H9 (cell line): ENCODE results near the gene DSCAM. TPM values are rescaled to one million over a fixed set of nuclear protein-coding genes. Genes with fewer than 3 reads are reported as not detected.

Source experiments
- DNase-seq: peaks from one replicate; pipeline ENCODE4 v3.0.0-alpha.2; 2017
- H2AFZ ChIP-seq: one replicate; pipeline ENCODE4 v1.6.1; 2013; ENCODE audit warnings: mild to moderate bottlenecking, low read length, control low read depth, moderate library complexity
- H2AK5ac ChIP-seq: 2 replicates; pipeline ENCODE4 v1.6.1; 2013; ENCODE audit warnings: low read length, control low read depth, mixed read lengths; ENCODE audit not compliant: insufficient read length
- H2BK120ac ChIP-seq: one replicate; pipeline ENCODE4 v1.6.1; 2013; ENCODE audit warnings: low read depth, mild to moderate bottlenecking, low read length, control low read depth, inconsistent platforms; ENCODE audit not compliant: poor library complexity, severe bottlenecking
- H2BK12ac ChIP-seq: 2 replicates; pipeline ENCODE4 v1.6.1; 2013; ENCODE audit warnings: low read length, control low read depth, mixed read lengths, low read depth; ENCODE audit not compliant: insufficient read length
- H2BK15ac ChIP-seq: 2 replicates; pipeline ENCODE4 v1.6.1; 2013; ENCODE audit warnings: low read depth, low read length, control low read depth
- H2BK20ac ChIP-seq: one replicate; pipeline ENCODE4 v1.6.1; 2013; ENCODE audit warnings: low read depth, mild to moderate bottlenecking, low read length, control low read depth, inconsistent platforms; ENCODE audit not compliant: poor library complexity, severe bottlenecking
- H2BK5ac ChIP-seq: 2 replicates; pipeline ENCODE4 v1.6.1; 2013; ENCODE audit warnings: low read length, control low read depth, mixed read lengths; ENCODE audit not compliant: insufficient read length
- H3K14ac ChIP-seq: 2 replicates; pipeline ENCODE4 v1.6.1; 2013; ENCODE audit warnings: low read length, control low read depth; ENCODE audit not compliant: insufficient read depth
- H3K18ac ChIP-seq: 2 replicates; pipeline ENCODE4 v1.6.1; 2013; ENCODE audit warnings: low read depth, mild to moderate bottlenecking, mixed read lengths, low read length, control low read depth; ENCODE audit not compliant: insufficient read length
- H3K23ac ChIP-seq: 2 replicates; pipeline ENCODE4 v1.6.1; 2013; ENCODE audit warnings: low read length, control low read depth, mixed read lengths, low read depth; ENCODE audit not compliant: insufficient read length
- H3K23me2 ChIP-seq: 2 replicates; pipeline ENCODE4 v1.6.1; 2013; ENCODE audit warnings: low read depth, mild to moderate bottlenecking, mixed read lengths, low read length, control low read depth; ENCODE audit not compliant: insufficient read length, poor library complexity, severe bottlenecking
- H3K27ac ChIP-seq: 2 replicates; pipeline ENCODE4 v1.5.1; 2013; ENCODE audit warnings: low read length, control low read depth, mixed read lengths, low read depth; ENCODE audit not compliant: insufficient read length
- H3K27me3 ChIP-seq: 2 replicates; pipeline ENCODE4 v1.6.1; 2013; ENCODE audit warnings: low read length, control low read depth, inconsistent platforms; ENCODE audit not compliant: insufficient read depth
- H3K4ac ChIP-seq: 2 replicates; pipeline ENCODE4 v1.6.1; 2013; ENCODE audit warnings: low read depth, mild to moderate bottlenecking, control low read depth, inconsistent platforms, low read length, moderate library complexity
- H3K4me1 ChIP-seq: 2 replicates; pipeline ENCODE4 v1.6.1; 2013; ENCODE audit warnings: low read length, control low read depth, inconsistent platforms; ENCODE audit not compliant: insufficient read depth
- H3K4me2 ChIP-seq: 2 replicates; pipeline ENCODE4 v1.6.1; 2013; ENCODE audit warnings: low read length, control low read depth, mixed read lengths; ENCODE audit not compliant: insufficient read length, insufficient read depth
- H3K56ac ChIP-seq: 2 replicates; pipeline ENCODE4 v1.6.1; 2013; ENCODE audit warnings: low read depth, mild to moderate bottlenecking, mixed read lengths, low read length, control low read depth; ENCODE audit not compliant: insufficient read length
- H3K79me1 ChIP-seq: 2 replicates; pipeline ENCODE4 v1.6.1; 2013; ENCODE audit warnings: low read depth, mild to moderate bottlenecking, moderate library complexity, low read length, control low read depth, inconsistent platforms; ENCODE audit not compliant: insufficient read depth, poor library complexity, severe bottlenecking
- H3K79me2 ChIP-seq: 2 replicates; pipeline ENCODE4 v1.6.1; 2013; ENCODE audit warnings: low read length, control low read depth, inconsistent platforms; ENCODE audit not compliant: insufficient read depth
- H3K9ac ChIP-seq: 2 replicates; pipeline ENCODE4 v1.6.1; 2013; ENCODE audit warnings: low read length, control low read depth, mixed read lengths; ENCODE audit not compliant: insufficient read length; ENCODE audit errors: extremely low read depth
- H3K9me3 ChIP-seq: one replicate; pipeline ENCODE4 v1.6.1; 2013; ENCODE audit warnings: low read depth, low read length, inconsistent platforms; ENCODE audit not compliant: control insufficient read depth
- H3T11ph ChIP-seq: one replicate; pipeline ENCODE4 v1.6.1; 2013; ENCODE audit warnings: mild to moderate bottlenecking, low read length, control low read depth, inconsistent platforms
- H4K20me1 ChIP-seq: one replicate; pipeline ENCODE4 v1.6.1; 2013; ENCODE audit not compliant: control insufficient read depth, insufficient read length, insufficient read depth
- H4K5ac ChIP-seq: 2 replicates; pipeline ENCODE4 v1.6.1; 2013; ENCODE audit warnings: low read depth, mild to moderate bottlenecking, mixed read lengths, low read length, control low read depth; ENCODE audit not compliant: insufficient read length
- H4K8ac ChIP-seq: replicated peaks from 2 replicates; pipeline ENCODE4 v1.6.1; 2013; ENCODE audit warnings: low read length, control low read depth, mixed read lengths, low read depth; ENCODE audit not compliant: insufficient read length
- H4K91ac ChIP-seq: 2 replicates; pipeline ENCODE4 v1.6.1; 2013; ENCODE audit warnings: low read depth, mild to moderate bottlenecking, moderate library complexity, mixed read lengths, low read length, control low read depth; ENCODE audit not compliant: insufficient read length
- H3K27ac Mint-ChIP-seq, 3 experiments: 2 replicates in 2 of 3; 3 replicates in 1 of 3; pipeline ENCODE4 v1.8.0; 2020 to 2021; ENCODE audit warnings: mixed read lengths in 3 of 3, mild to moderate bottlenecking in 1 of 3, moderate library complexity in 1 of 3
- H3K27me3 Mint-ChIP-seq: 2 replicates; pipeline ENCODE4 v1.8.0; 2021; ENCODE audit warnings: low read depth, mild to moderate bottlenecking, moderate library complexity, mixed read lengths
- H3K36me3 Mint-ChIP-seq, 3 experiments: 2 replicates in 2 of 3; 3 replicates in 1 of 3; pipeline ENCODE4 v1.8.0; 2020 to 2021; ENCODE audit warnings: low read depth in 3 of 3, mixed read lengths in 3 of 3; ENCODE audit not compliant: insufficient read depth in 1 of 3
- H3K4me1 Mint-ChIP-seq, 2 experiments: 2 replicates each; pipeline ENCODE4 v1.8.0; 2020; ENCODE audit warnings: mixed read lengths in 2 of 2
- H3K4me3 Mint-ChIP-seq, 2 experiments: 2 replicates in 1 of 2; 3 replicates in 1 of 2; pipeline ENCODE4 v1.8.0; 2020 to 2021; ENCODE audit warnings: mild to moderate bottlenecking in 2 of 2, mixed read lengths in 2 of 2, moderate library complexity in 1 of 2
- H3K9me3 Mint-ChIP-seq, 2 experiments: 2 replicates in 1 of 2; 3 replicates in 1 of 2; pipeline ENCODE4 v1.8.0; 2020; ENCODE audit warnings: mild to moderate bottlenecking in 2 of 2, mixed read lengths in 2 of 2, moderate library complexity in 1 of 2
- WGBS: extraction: QIAGEN DNeasy Blood & Tissue Kit; methylation state at CpG from one replicate; pipeline ENCODE4 v1.1.7; 2013; ENCODE audit warnings: missing lambda C conversion rate, low lambda C conversion rate, mixed read lengths; ENCODE audit not compliant: insufficient read length; ENCODE audit errors: extremely low coverage; 5-methylcytosine and 5-hydroxymethylcytosine counted together
- total RNA-seq: library from RNA; stranded (reverse); gene quantifications from 2 replicates; pipeline ENCODE4 v1.2.1, GENCODE V29; 2021
- TF ChIP-seq, protein P1 (sequence below): fragments of 200-600 bp; sonication (generic); conservative IDR thresholded peaks from 3 replicates; pipeline ENCODE4 v1.8.0; 2021; ENCODE audit warnings: antibody characterized with exemption, mild to moderate bottlenecking

DSCAM gene
- total RNA-seq, 1 experiment from 2014 or later: 0.17 TPM

DNA sequence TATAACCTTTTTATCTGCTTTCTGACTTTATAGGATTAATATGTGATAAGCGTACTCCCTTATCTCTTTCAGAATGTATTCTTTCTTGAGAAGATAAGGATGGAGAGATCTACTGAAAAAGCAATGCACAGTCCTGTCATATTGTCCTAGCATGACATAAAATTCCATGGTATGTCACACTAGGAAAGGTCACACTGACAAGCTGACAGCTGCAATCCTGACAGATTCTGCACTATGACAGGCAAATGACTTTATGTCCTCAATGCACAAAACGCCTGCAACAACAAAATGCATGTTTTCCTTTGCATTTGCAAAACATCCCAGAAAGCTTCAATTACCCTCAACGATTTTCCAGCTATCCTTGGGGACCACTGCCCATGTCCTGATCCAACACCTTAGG lies 393.8 kb downstream of the DSCAM start:
- no peak overlapping the region for H3K23ac ChIP-seq
- WGBS: no CpG with 5 or more reads among the region's 3 CpGs
- no peak overlapping the region for H2AFZ ChIP-seq
- H3K9ac ChIP-seq: no peak overlapping the region
- H3T11ph ChIP-seq: no peak overlapping the region
- H3K23me2 ChIP-seq: no peaks in the 10 kb centered on the region
- H2BK15ac ChIP-seq: no peak overlapping the region
- Mint-ChIP-seq H3K27me3 (no peaks in the 10 kb centered on the region), H3K9me3 (no peaks in the 10 kb centered on the region), H3K27ac (no peak overlapping the region), H3K4me1 (no peaks in the 10 kb centered on the region), H3K4me3 (no peak overlapping the region), H3K36me3 (no peaks in the 10 kb centered on the region)
- H3K79me1 ChIP-seq: no peaks in the 10 kb centered on the region
- TF ChIP-seq, protein P1, sequence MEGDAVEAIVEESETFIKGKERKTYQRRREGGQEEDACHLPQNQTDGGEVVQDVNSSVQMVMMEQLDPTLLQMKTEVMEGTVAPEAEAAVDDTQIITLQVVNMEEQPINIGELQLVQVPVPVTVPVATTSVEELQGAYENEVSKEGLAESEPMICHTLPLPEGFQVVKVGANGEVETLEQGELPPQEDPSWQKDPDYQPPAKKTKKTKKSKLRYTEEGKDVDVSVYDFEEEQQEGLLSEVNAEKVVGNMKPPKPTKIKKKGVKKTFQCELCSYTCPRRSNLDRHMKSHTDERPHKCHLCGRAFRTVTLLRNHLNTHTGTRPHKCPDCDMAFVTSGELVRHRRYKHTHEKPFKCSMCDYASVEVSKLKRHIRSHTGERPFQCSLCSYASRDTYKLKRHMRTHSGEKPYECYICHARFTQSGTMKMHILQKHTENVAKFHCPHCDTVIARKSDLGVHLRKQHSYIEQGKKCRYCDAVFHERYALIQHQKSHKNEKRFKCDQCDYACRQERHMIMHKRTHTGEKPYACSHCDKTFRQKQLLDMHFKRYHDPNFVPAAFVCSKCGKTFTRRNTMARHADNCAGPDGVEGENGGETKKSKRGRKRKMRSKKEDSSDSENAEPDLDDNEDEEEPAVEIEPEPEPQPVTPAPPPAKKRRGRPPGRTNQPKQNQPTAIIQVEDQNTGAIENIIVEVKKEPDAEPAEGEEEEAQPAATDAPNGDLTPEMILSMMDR: no peak
- no peak overlapping the region for H3K56ac ChIP-seq
- no peak overlapping the region for H2BK12ac ChIP-seq
- no peaks in the 10 kb centered on the region for H4K20me1 ChIP-seq
- H4K8ac ChIP-seq: no peak overlapping the region
- H3K4me1 ChIP-seq: no peaks in the 10 kb centered on the region
- no peak overlapping the region for H2BK120ac ChIP-seq
- no peak overlapping the region for H2BK20ac ChIP-seq
- no peaks in the 10 kb centered on the region for H3K79me2 ChIP-seq
- no peak overlapping the region for H4K91ac ChIP-seq
- H3K27ac ChIP-seq: no peak overlapping the region
- H3K18ac ChIP-seq: no peak overlapping the region
- no peak overlapping the region for H3K4me2 ChIP-seq
- no peaks in the 10 kb centered on the region for H3K27me3 ChIP-seq
- no peak overlapping the region for H3K4ac ChIP-seq
- no peak overlapping the region for H4K5ac ChIP-seq
- no peaks in the 10 kb centered on the region for H3K9me3 ChIP-seq
- H2BK5ac ChIP-seq: no peak overlapping the region
- H3K14ac ChIP-seq: no peak overlapping the region
- no peak for DNase-seq
- H2AK5ac ChIP-seq: no peak overlapping the region
